OCI-LY1 (cell line): Measurements from ENCODE around the gene BCORL1.

ENCODE experiments used
- H2AFZ ChIP-seq: fragments of 200-600 bp; sonication (generic), shearing (Covaris generic); 2 replicates; pipeline ENCODE4 v1.6.0; 2014; ENCODE audit warnings: antibody characterized with exemption, mild to moderate bottlenecking, low read length
- H3F3A ChIP-seq: fragments of 200-600 bp; sonication (generic), shearing (Covaris generic); 2 replicates; pipeline ENCODE4 v1.6.0; 2014; ENCODE audit warnings: mild to moderate bottlenecking, antibody characterized with exemption, low read length, moderate library complexity; ENCODE audit not compliant: insufficient read depth
- H3K27ac ChIP-seq: fragments of 200-600 bp; sonication (generic); 2 replicates; pipeline ENCODE4 v1.5.1; 2014; ENCODE audit warnings: low read length, mixed run types, mild to moderate bottlenecking, low read depth; ENCODE audit not compliant: poor library complexity, severe bottlenecking
- H3K27me3 ChIP-seq: fragments of 200-600 bp; sonication (generic); 2 replicates; pipeline ENCODE4 v1.6.0; 2014; ENCODE audit warnings: antibody characterized with exemption, mild to moderate bottlenecking, low read length, moderate library complexity; ENCODE audit not compliant: insufficient read depth
- H3K36me3 ChIP-seq: fragments of 200-600 bp; sonication (generic); 2 replicates; pipeline ENCODE4 v1.6.1; 2014; ENCODE audit warnings: mild to moderate bottlenecking, antibody characterized with exemption, low read length, moderate library complexity, mixed read lengths; ENCODE audit not compliant: insufficient read depth
- H3K4me1 ChIP-seq: fragments of 200-600 bp; sonication (generic); 2 replicates; pipeline ENCODE4 v1.5.1; 2014; ENCODE audit warnings: mild to moderate bottlenecking, low read length, moderate library complexity; ENCODE audit not compliant: insufficient read depth, severe bottlenecking
- H3K4me2 ChIP-seq: fragments of 200-600 bp; sonication (generic), shearing (Covaris generic); 2 replicates; pipeline ENCODE4 v1.6.1; 2014; ENCODE audit warnings: low read length
- H3K4me3 ChIP-seq: fragments of 200-600 bp; sonication (generic); 2 replicates; pipeline ENCODE4 v1.5.1; 2014; ENCODE audit warnings: low read length, low read depth, mild to moderate bottlenecking, mixed read lengths; ENCODE audit not compliant: poor library complexity, severe bottlenecking
- H3K79me2 ChIP-seq: fragments of 200-600 bp; shearing (Covaris generic); 2 replicates; pipeline ENCODE4 v1.6.1; 2016; ENCODE audit warnings: mixed run types, low read length, mixed read lengths; ENCODE audit not compliant: insufficient read depth
- H3K9ac ChIP-seq: fragments of 200-600 bp; sonication (generic), shearing (Covaris generic); 2 replicates; pipeline ENCODE4 v1.6.1; 2014; ENCODE audit warnings: mild to moderate bottlenecking, low read length, mixed read lengths
- H3K9me2 ChIP-seq: fragments of 200-600 bp; sonication (generic), shearing (Covaris generic); 2 replicates; pipeline ENCODE4 v1.6.1; 2014; ENCODE audit warnings: low read depth, mild to moderate bottlenecking, low read length, mixed read lengths
- H3K9me3 ChIP-seq: fragments of 200-600 bp; shearing (Covaris generic); 2 replicates; pipeline ENCODE4 v1.6.1; 2014; ENCODE audit warnings: low read length, mixed read lengths
- H4K20me1 ChIP-seq: fragments of 200-600 bp; sonication (generic), shearing (Covaris generic); 2 replicates; pipeline ENCODE4 v1.6.0; 2016; ENCODE audit warnings: mild to moderate bottlenecking, low read length; ENCODE audit not compliant: insufficient read depth
- CTCF ChIP-seq: fragments of 200-600 bp; sonication (generic), shearing (Covaris generic); IDR thresholded peaks from 2 replicates; pipeline ENCODE4 v1.5.1; 2017; ENCODE audit warnings: mild to moderate bottlenecking, antibody characterized with exemption, low read length, moderate library complexity, mixed read lengths
- EZH2 ChIP-seq: fragments of 200-600 bp; sonication (generic), shearing (Covaris generic); IDR thresholded peaks from 2 replicates; pipeline ENCODE4 v1.8.0; 2017; ENCODE audit warnings: borderline replicate concordance, mixed run types, mild to moderate bottlenecking, antibody characterized with exemption, low read length, moderate library complexity, mixed read lengths

BCORL1 gene

GRCh38 chrX:129934461-129934860 is 48.0 kb upstream of the BCORL1 start:
- H4K20me1 ChIP-seq = no peaks in the 10 kb centered on the region
- no peaks in the 10 kb centered on the region for H3K27me3 ChIP-seq
- H3K79me2 ChIP-seq = no peaks in the 10 kb centered on the region

DNA sequence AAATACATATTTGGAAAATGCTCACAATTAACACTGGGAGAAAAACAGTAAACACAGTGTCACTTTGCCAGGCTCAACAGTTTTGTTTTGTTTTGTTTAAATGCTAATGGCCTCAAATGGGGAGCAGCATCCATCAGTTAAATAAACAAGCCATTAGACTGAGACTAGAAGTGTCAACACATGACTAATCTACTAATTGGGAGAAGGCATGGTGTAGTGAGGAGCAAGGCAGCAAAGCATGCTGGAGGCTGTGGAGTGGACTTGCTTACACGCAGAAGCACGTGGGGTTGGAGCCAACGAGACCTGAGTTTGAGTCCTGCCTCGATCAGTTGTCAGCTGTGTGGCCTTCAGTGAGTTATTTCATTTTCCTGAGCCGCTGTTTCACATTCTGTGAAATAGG is 47.5 kb upstream of the BCORL1 start:
- H3K27me3 ChIP-seq = no peaks in the 10 kb centered on the region
- no peaks in the 10 kb centered on the region for H3K9me3 ChIP-seq
- H3K9me2 ChIP-seq = no peaks in the 10 kb centered on the region

More at GRCh38 chrX:129934461-129934860, 48.0 kb upstream of the BCORL1 start:
- H3K36me3 ChIP-seq = peaks cover 3% of the 10 kb centered on the region; the same call in 1 of the 2 replicates
- H3K4me2 ChIP-seq = no peak overlapping the region
- H3K27ac ChIP-seq = no peak overlapping the region
- H2AFZ ChIP-seq = no peak overlapping the region
- TF ChIP-seq EZH2 (no peak), CTCF (no peak)
- no peaks in the 10 kb centered on the region for H3K9me3 ChIP-seq
- no peak overlapping the region for H3K9ac ChIP-seq
- no peak overlapping the region for H3K4me3 ChIP-seq
- peaks cover 4% of the 10 kb centered on the region; the same call in 1 of the 2 replicates for H3F3A ChIP-seq
- peaks cover 4% of the 10 kb centered on the region for H3K4me1 ChIP-seq
- no peaks in the 10 kb centered on the region for H3K9me2 ChIP-seq

DNA sequence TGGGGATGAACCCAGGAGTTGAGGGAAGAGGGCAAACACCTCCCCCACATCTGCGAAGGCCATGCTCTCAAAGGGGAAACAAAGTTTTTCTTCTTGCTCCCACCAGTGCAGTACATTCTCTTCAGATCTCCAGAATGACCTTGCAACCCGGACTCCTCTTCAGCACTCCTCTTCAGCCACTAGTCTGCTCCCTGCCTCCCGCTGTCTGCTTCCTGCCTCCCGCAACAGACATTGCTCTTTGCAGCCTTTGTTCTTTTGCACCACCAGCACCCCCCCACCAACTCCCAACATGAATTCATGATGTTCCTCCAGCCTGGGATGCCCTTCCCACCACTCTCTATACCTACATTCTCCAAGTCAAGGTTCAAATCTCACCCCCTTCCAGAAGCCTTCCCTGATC is 44.4 kb upstream of the BCORL1 start:
- no peaks in the 10 kb centered on the region for H3F3A ChIP-seq
- H2AFZ ChIP-seq = no peak overlapping the region

More for the DNA sequence above, 47.5 kb upstream of the BCORL1 start:
- TF ChIP-seq CTCF (no peak), EZH2 (no peak)
- Histone ChIP-seq H3K4me1 (peaks cover 4% of the 10 kb centered on the region), H3K27ac (no peak overlapping the region), H3K4me2 (no peak overlapping the region), H3K79me2 (no peaks in the 10 kb centered on the region), H3F3A (peaks cover 2% of the 10 kb centered on the region; the same call in 1 of the 2 replicates), H3K9ac (no peak overlapping the region), H3K36me3 (no peaks in the 10 kb centered on the region), H4K20me1 (no peaks in the 10 kb centered on the region), H3K4me3 (no peak overlapping the region), H2AFZ (no peak overlapping the region)

More for the DNA sequence above, 44.4 kb upstream of the BCORL1 start:
- Histone ChIP-seq H4K20me1 (no peaks in the 10 kb centered on the region), H3K9ac (no peak overlapping the region), H3K9me3 (no peaks in the 10 kb centered on the region), H3K27ac (no peak overlapping the region), H3K4me2 (no peak overlapping the region), H3K79me2 (no peaks in the 10 kb centered on the region), H3K27me3 (no peaks in the 10 kb centered on the region), H3K36me3 (no peaks in the 10 kb centered on the region), H3K9me2 (no peaks in the 10 kb centered on the region), H3K4me3 (no peak overlapping the region), H3K4me1 (no peaks in the 10 kb centered on the region)
- TF ChIP-seq EZH2 (no peak), CTCF (no peak)
